Fibroblast of skin of right biceps (primary cell): ENCODE data around the gene H2BK1.

Experiments used
- DNase-seq: peaks from one replicate; pipeline ENCODE4 v3.0.0-alpha.2; 2013

Gene H2BK1

GRCh38 chr7:151175793-151176311, 34.4 kb downstream of the H2BK1 start:
- DNase-seq = no peak

GRCh38 chr7:151175047-151175792, 35.1 kb downstream of the H2BK1 start:
- DNase-seq = no peak

GRCh38 chr7:151174246-151175046, 35.8 kb downstream of the H2BK1 start:
- DNase-seq = peak; percentile 10

- no peak for DNase-seq
Observed at GRCh38 chr7:151173386-151174245, 36.7 kb downstream of the H2BK1 start.

GRCh38 chr7:151172273-151173141, 37.8 kb downstream of the H2BK1 start:
- peak; percentile 61 for DNase-seq

- DNase-seq = no peak
Observed at GRCh38 chr7:151168787-151169162, 41.5 kb downstream of the H2BK1 start.

GRCh38 chr7:151168003-151168786, 42.1 kb downstream of the H2BK1 start:
- no peak for DNase-seq

GRCh38 chr7:151167197-151167961, 42.9 kb downstream of the H2BK1 start, which contains the start of gene GBX1:
Gene GBX1, minus strand, starts transcription at chr7:151167694. Its CDS starts 146 bp downstream, at chr7:151167548.
- no peak for DNase-seq

- DNase-seq = no peak
Observed at GRCh38 chr7:151166629-151167196, 43.6 kb downstream of the H2BK1 start.

- no peak for DNase-seq
Observed at GRCh38 chr7:151161757-151162156, 48.5 kb downstream of the H2BK1 start.
